CD4-positive, alpha-beta T cell (primary cell): Measurements from ENCODE around the gene DCLK1. TPM values are rescaled to one million over a fixed set of nuclear protein-coding genes. Genes with fewer than 3 reads are reported as not detected.

Experiments used
- ATAC-seq: fragments of 200-7000 bp; cut with Tn5 transposase; one replicate; pipeline ENCODE4 v1.10.0; 2022; ENCODE audit warnings: mild to moderate bottlenecking; ENCODE audit not compliant: poor library complexity
- CTCF ChIA-PET: fragments of 350-600 bp; sonication (Branson Sonifier 250); formaldehyde crosslinking; loops from one replicate; lab custom pipeline; 2021; ENCODE audit warnings: antibody characterized with exemption, inconsistent platforms; lab: Charles Lee
- POLR2A ChIA-PET: fragments of 350-600 bp; sonication (Branson Sonifier 250); formaldehyde crosslinking; loops from one replicate; lab custom pipeline; 2021; ENCODE audit warnings: antibody characterized with exemption, inconsistent platforms; lab: Charles Lee
- DNase-seq, 14 experiments: peaks; one replicate each; pipeline ENCODE4 v3.0.0-alpha.2; 2013 to 2020; ENCODE audit warnings: mixed read lengths in 2 of 14
- H3K27ac ChIP-seq, 2 donors: one replicate each; pipeline versions ENCODE4 v1.5.1 to v1.7.0; 2013; ENCODE audit warnings: low read length in 2 of 2, low read depth in 1 of 2, mild to moderate bottlenecking in 1 of 2
- H3K27me3 ChIP-seq, 2 experiments: 1 replicate in 1 of 2; 2 replicates in 1 of 2; pipeline versions ENCODE4 v1.6.1 to v1.7.0; 2013; ENCODE audit warnings: low read length in 2 of 2, control low read depth in 1 of 2, mild to moderate bottlenecking in 1 of 2, moderate library complexity in 1 of 2; ENCODE audit not compliant: insufficient read depth in 2 of 2, control insufficient read depth in 1 of 2
- H3K36me3 ChIP-seq: one replicate; pipeline ENCODE4 v1.6.1; 2013; ENCODE audit warnings: low read length, control low read depth; ENCODE audit not compliant: insufficient read depth
- H3K4me1 ChIP-seq: one replicate; pipeline ENCODE4 v1.6.1; 2013; ENCODE audit warnings: low read length, control low read depth; ENCODE audit not compliant: insufficient read depth
- H3K4me3 ChIP-seq: one replicate; pipeline ENCODE4 v1.5.1; 2013; ENCODE audit warnings: mild to moderate bottlenecking, low read length, moderate library complexity
- H3K9me3 ChIP-seq, 2 experiments: 1 replicate in 1 of 2; 2 replicates in 1 of 2; pipeline versions ENCODE4 v1.6.1 to v1.7.0; 2013; ENCODE audit warnings: low read length in 2 of 2, mild to moderate bottlenecking in 2 of 2, control low read depth in 1 of 2, moderate library complexity in 1 of 2; ENCODE audit not compliant: control insufficient read depth in 1 of 2, insufficient read depth in 1 of 2
- H3K27ac Mint-ChIP-seq: one replicate; pipeline ENCODE4 v1.8.0; 2020; ENCODE audit warnings: mixed read lengths
- H3K27me3 Mint-ChIP-seq: one replicate; pipeline ENCODE4 v1.8.0; 2021; ENCODE audit warnings: mixed read lengths
- H3K36me3 Mint-ChIP-seq: one replicate; pipeline ENCODE4 v1.8.0; 2021; ENCODE audit warnings: low read depth, mixed read lengths
- H3K4me1 Mint-ChIP-seq: one replicate; pipeline ENCODE4 v1.8.0; 2021; ENCODE audit warnings: low read depth, mixed read lengths
- H3K4me3 Mint-ChIP-seq: one replicate; pipeline ENCODE4 v1.8.0; 2020; ENCODE audit warnings: mild to moderate bottlenecking, mixed read lengths
- H3K9me3 Mint-ChIP-seq: one replicate; pipeline ENCODE4 v1.8.0; 2020; ENCODE audit warnings: mixed read lengths
- intact Hi-C, 2 experiments: fragments of 100-400 bp; cut with DNase I in 1 of 2; cut with micrococcal nuclease in 1 of 2; formaldehyde crosslinking; loops; one replicate each; pipeline versions ENCODE4 v1.15.1 to v1.9.0; 2023 to 2025; cut with DNase I, micrococcal nuclease
- total RNA-seq, 174 experiments: library from RNA in 2 of 174; stranded (reverse) in 2 of 174; gene quantifications; one replicate each; pipeline ENCODE4 v1.2.3 and lab custom pipeline; 2021 to 2026
- TF ChIP-seq, protein P1 (sequence below): fragments of 200-600 bp; IDR thresholded peaks from one replicate; pipeline ENCODE4 v1.8.0; 2022; ENCODE audit warnings: antibody characterized with exemption, mild to moderate bottlenecking

Gene DCLK1
- total RNA-seq, 2 experiments from 2014 or later = not detected

DNA sequence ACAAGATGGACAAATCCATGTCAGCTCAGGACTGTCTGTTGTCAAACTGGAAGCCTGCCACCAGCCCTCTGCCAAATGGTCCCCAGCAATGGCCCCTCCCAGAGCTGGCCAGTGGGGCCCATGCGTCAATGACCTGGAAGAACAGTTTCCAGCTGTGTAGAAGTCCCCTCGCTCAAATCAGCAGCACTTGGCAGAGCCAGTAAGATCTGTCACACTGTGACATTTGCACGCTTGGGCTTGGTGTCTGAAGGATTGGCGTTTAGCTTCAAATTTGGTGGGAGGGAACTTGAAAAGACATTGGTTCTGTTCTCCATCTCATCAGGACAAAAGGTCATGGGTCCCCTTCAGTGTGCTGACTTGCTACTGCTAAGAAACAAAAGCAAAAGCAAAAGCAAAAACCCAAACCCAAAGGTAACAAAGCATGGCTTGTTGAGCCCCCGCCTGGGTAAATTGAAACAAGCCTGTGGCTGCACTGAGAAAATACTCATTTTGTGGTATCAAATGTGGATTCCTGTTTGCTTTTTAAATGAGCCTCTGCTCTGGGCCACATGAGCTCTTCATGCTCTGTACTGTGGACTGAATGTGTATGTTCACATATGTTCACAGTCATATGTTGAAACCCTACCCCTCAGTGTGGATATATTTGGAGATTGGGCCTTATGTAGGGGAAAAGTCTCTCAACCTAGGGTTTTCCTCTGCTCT lies 401.1 kb downstream of the DCLK1 start:
- no peaks in the 10 kb centered on the region for H3K9me3 Mint-ChIP-seq
- H3K27ac Mint-ChIP-seq = no peak overlapping the region
- intact Hi-C loops = no loop called here
- H3K4me1 Mint-ChIP-seq = no peaks in the 10 kb centered on the region
- H3K4me3 Mint-ChIP-seq = no peak overlapping the region
- Histone ChIP-seq H3K27me3 (no peaks in the 10 kb centered on the region), H3K36me3 (no peaks in the 10 kb centered on the region), H3K4me1 (no peaks in the 10 kb centered on the region), H3K4me3 (no peak overlapping the region), H3K9me3 (no peaks in the 10 kb centered on the region), H3K27ac (no peak overlapping the region)
- POLR2A ChIA-PET = no interaction called here
- no peak for ATAC-seq
- CTCF ChIA-PET = no interaction called here
- TF ChIP-seq, protein P1, sequence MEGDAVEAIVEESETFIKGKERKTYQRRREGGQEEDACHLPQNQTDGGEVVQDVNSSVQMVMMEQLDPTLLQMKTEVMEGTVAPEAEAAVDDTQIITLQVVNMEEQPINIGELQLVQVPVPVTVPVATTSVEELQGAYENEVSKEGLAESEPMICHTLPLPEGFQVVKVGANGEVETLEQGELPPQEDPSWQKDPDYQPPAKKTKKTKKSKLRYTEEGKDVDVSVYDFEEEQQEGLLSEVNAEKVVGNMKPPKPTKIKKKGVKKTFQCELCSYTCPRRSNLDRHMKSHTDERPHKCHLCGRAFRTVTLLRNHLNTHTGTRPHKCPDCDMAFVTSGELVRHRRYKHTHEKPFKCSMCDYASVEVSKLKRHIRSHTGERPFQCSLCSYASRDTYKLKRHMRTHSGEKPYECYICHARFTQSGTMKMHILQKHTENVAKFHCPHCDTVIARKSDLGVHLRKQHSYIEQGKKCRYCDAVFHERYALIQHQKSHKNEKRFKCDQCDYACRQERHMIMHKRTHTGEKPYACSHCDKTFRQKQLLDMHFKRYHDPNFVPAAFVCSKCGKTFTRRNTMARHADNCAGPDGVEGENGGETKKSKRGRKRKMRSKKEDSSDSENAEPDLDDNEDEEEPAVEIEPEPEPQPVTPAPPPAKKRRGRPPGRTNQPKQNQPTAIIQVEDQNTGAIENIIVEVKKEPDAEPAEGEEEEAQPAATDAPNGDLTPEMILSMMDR = no peak
- no peak for DNase-seq
- H3K36me3 Mint-ChIP-seq = no peaks in the 10 kb centered on the region
- peaks cover 9% of the 10 kb centered on the region for H3K27me3 Mint-ChIP-seq

DNA sequence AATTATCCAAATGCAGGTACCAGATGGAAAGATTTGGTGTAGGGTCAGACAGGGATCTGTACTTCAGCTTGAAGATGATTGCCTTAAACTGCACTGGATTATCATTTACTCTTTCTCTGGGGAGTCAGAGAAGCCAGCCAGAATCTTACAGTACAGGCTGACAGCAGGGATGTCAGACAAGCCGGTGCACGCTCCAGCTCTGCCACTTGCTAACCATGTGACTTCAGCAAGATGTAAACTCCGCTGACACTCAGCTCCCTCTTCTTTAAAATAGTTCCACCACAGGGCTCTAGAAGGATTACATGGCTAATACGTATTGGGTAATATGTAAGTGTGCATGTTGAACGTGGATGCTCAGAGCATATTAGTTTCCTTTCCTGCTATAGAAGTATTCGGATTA lies 403.3 kb downstream of the DCLK1 start:
- intact Hi-C loops = no loop called here
- no peaks in the 10 kb centered on the region for H3K27me3 ChIP-seq
- TF ChIP-seq, protein P1 = no peak
- DNase-seq = no peak
- H3K4me1 Mint-ChIP-seq = no peaks in the 10 kb centered on the region
- no peaks in the 10 kb centered on the region for H3K9me3 ChIP-seq
- H3K4me3 ChIP-seq = no peak overlapping the region
- H3K36me3 ChIP-seq = no peaks in the 10 kb centered on the region
- H3K27ac Mint-ChIP-seq = no peak overlapping the region
- H3K36me3 Mint-ChIP-seq = no peaks in the 10 kb centered on the region
- ChIA-PET CTCF (no interaction called here), POLR2A (no interaction called here)
- no peaks in the 10 kb centered on the region for H3K4me1 ChIP-seq
- no peak overlapping the region for H3K27ac ChIP-seq
- H3K27me3 Mint-ChIP-seq = peaks cover 18% of the 10 kb centered on the region
- ATAC-seq = no peak
- no peak overlapping the region for H3K4me3 Mint-ChIP-seq
- no peaks in the 10 kb centered on the region for H3K9me3 Mint-ChIP-seq

GRCh38 chr13:35724446-35724845 lies 406.7 kb downstream of the DCLK1 start:
- POLR2A ChIA-PET = no interaction called here
- Mint-ChIP-seq H3K27me3 (peaks cover 36% of the 10 kb centered on the region), H3K27ac (no peak overlapping the region), H3K4me3 (no peak overlapping the region), H3K36me3 (no peaks in the 10 kb centered on the region), H3K4me1 (no peaks in the 10 kb centered on the region), H3K9me3 (no peaks in the 10 kb centered on the region)
- H3K27me3 ChIP-seq = peaks cover 0 to 7% of the 10 kb centered on the region in 2 experiments
- ATAC-seq = no peak
- DNase-seq = no peak
- peaks cover 6% of the 10 kb centered on the region for H3K4me1 ChIP-seq
- no peak overlapping the region for H3K27ac ChIP-seq
- CTCF ChIA-PET = no interaction called here
- H3K36me3 ChIP-seq = no peaks in the 10 kb centered on the region
- H3K4me3 ChIP-seq = no peak overlapping the region
- H3K9me3 ChIP-seq = peaks cover 0 to 4% of the 10 kb centered on the region in 2 experiments
- intact Hi-C loops = no loop called here
- TF ChIP-seq, protein P1 = no peak
